Keratinocyte (primary cell): ENCODE data around the gene TOGARAM1.

Source experiments
- CTCF ChIP-seq, 3 experiments: IDR thresholded peaks in 1 of 3; conservative IDR thresholded peaks in 1 of 3; optimal IDR thresholded peaks in 1 of 3; 2 replicates in 2 of 3; 3 replicates in 1 of 3; pipeline versions ENCODE3 to v1.5.1; 2011; ENCODE audit warnings: low read length in 3 of 3, mild to moderate bottlenecking in 3 of 3, moderate library complexity in 2 of 3, control low read depth in 1 of 3, inconsistent platforms in 1 of 3; ENCODE audit not compliant: insufficient read depth in 2 of 3; ENCODE audit errors: extremely low read depth in 1 of 3
- EZH2 ChIP-seq: IDR thresholded peaks from one replicate; pipeline ENCODE4 v1.6.1; 2012; ENCODE audit warnings: inconsistent platforms, mild to moderate bottlenecking, low read length, moderate library complexity

GRCh38 chr14:44940211-44940610 is 21.8 kb upstream of the TOGARAM1 start:
- no peak for TF ChIP-seq CTCF (optimal IDR thresholded peaks at IDR 0.05 in 1 of 3, IDR thresholded peaks at IDR 0.05 in 1 of 3, conservative IDR thresholded peaks at IDR 0.05 in 1 of 3; ENCODE audit: extremely low read depth in 1 of 3, insufficient read depth in 2 of 3, low read length in 3 of 3)
- TF ChIP-seq EZH2 = no peak
